KBM-7 (cell line): Measurements from ENCODE around the gene PPP1R14B.
A peak's percentile ranks its signal among the peaks of the same experiment; 100 is the strongest.

Experiments used
- DNase-seq: peaks from one replicate; pipeline ENCODE4 v3.0.0-alpha.2; 2015
- in situ Hi-C: fragments of 300-500 bp; cut with MboI; formaldehyde crosslinking; loops from 2 replicates; pipeline ENCODE4 v1.14.3; 2020; ENCODE audit warnings: low sequenced_read_pairs, low pct_unique_long_range_greater_than_20kb, mixed read lengths

Gene PPP1R14B

GRCh38 chr11:64235437-64236161 lies 11.1 kb downstream of the PPP1R14B start:
- DNase-seq, result no peak
- in situ Hi-C loops, result no loop called here

- in situ Hi-C loops, result no loop called here
- DNase-seq, result no peak
These were observed 11.9 kb downstream of the PPP1R14B start for GRCh38 chr11:64234647-64235379.

GRCh38 chr11:64233913-64234586 lies 12.7 kb downstream of the PPP1R14B start, which contains the start of gene VEGFB:
Gene VEGFB, plus strand, starts transcription at chr11:64234584. Its CDS starts 250 bp downstream, at chr11:64234834.
- in situ Hi-C loops, result no loop called here
- no peak for DNase-seq

GRCh38 chr11:64232967-64233315 lies 13.8 kb downstream of the PPP1R14B start:
- DNase-seq, result no peak
- in situ Hi-C loops, result no loop called here

GRCh38 chr11:64232182-64232966 lies 14.4 kb downstream of the PPP1R14B start:
- in situ Hi-C loops, result no loop called here

GRCh38 chr11:64231546-64231945 lies 15.2 kb downstream of the PPP1R14B start:
- no peak for DNase-seq

More at GRCh38 chr11:64232182-64232966, 14.4 kb downstream of the PPP1R14B start:
- DNase-seq, result no peak

GRCh38 chr11:64230985-64231365 lies 15.8 kb downstream of the PPP1R14B start:
- in situ Hi-C loops, result no loop called here
- DNase-seq, result peak; percentile 64

More at GRCh38 chr11:64231546-64231945, 15.2 kb downstream of the PPP1R14B start:
- in situ Hi-C loops, result no loop called here

- peak; percentile 95 for DNase-seq
- in situ Hi-C loops, result no loop called here
These were observed 16.4 kb downstream of the PPP1R14B start, which contains the start of gene DNAJC4 for GRCh38 chr11:64230171-64230984. Gene DNAJC4, plus strand, starts transcription at chr11:64230548. Its CDS starts 307 bp downstream, at chr11:64230855.

GRCh38 chr11:64229744-64230170 lies 17.0 kb downstream of the PPP1R14B start:
- in situ Hi-C loops, result no loop called here
- DNase-seq, result no peak

- DNase-seq, result no peak
- in situ Hi-C loops, result no loop called here
These were observed 17.5 kb downstream of the PPP1R14B start for GRCh38 chr11:64229090-64229743.

- in situ Hi-C loops, result no loop called here
- no peak for DNase-seq
These were observed 19.3 kb downstream of the PPP1R14B start for GRCh38 chr11:64227405-64227956.

GRCh38 chr11:64226507-64227051 lies 20.2 kb downstream of the PPP1R14B start:
- DNase-seq, result peak; percentile 51
- in situ Hi-C loops, result no loop called here

GRCh38 chr11:64225608-64226506 lies 20.9 kb downstream of the PPP1R14B start, which contains the start of the genes NUDT22 and TRPT1:
Gene NUDT22, plus strand, starts transcription at chr11:64226274. Its CDS starts 379 bp downstream, at chr11:64226653.
Gene TRPT1, minus strand, starts transcription at chr11:64226186. Its CDS starts 326 bp downstream, at chr11:64225860.
- in situ Hi-C loops, result no loop called here
- peak; percentile 89 for DNase-seq

GRCh38 chr11:64224891-64225607 lies 21.7 kb downstream of the PPP1R14B start:
- in situ Hi-C loops, result no loop called here
- DNase-seq, result no peak

GRCh38 chr11:64224151-64224890 lies 22.4 kb downstream of the PPP1R14B start:
- in situ Hi-C loops, result no loop called here
- no peak for DNase-seq
